Mesenchymal stem cell (in vitro differentiated cells and primary cell): ENCODE data around the gene NNMT.

Experiments used
- DNase-seq: peaks from one replicate; pipeline ENCODE4 v3.0.0-alpha.2; 2013
- H2AFZ ChIP-seq: one replicate; pipeline ENCODE4 v1.6.1; 2013; ENCODE audit warnings: low read depth, mild to moderate bottlenecking, control low read depth, inconsistent platforms, low read length, moderate library complexity
- H2AK5ac ChIP-seq: 2 replicates; pipeline ENCODE4 v1.6.1; 2013; ENCODE audit warnings: low read length, moderate library complexity, mild to moderate bottlenecking, inconsistent platforms; ENCODE audit not compliant: severe bottlenecking
- H2BK120ac ChIP-seq: one replicate; pipeline ENCODE4 v1.6.1; 2013; ENCODE audit warnings: low read depth, mild to moderate bottlenecking, inconsistent platforms, low read length, moderate library complexity
- H2BK12ac ChIP-seq, 2 experiments: one replicate each; pipeline ENCODE4 v1.6.1; 2013; ENCODE audit warnings: inconsistent platforms in 2 of 2, low read length in 2 of 2, mild to moderate bottlenecking in 2 of 2, moderate library complexity in 2 of 2, control low read depth in 1 of 2
- H2BK15ac ChIP-seq: one replicate; pipeline ENCODE4 v1.6.1; 2013; ENCODE audit warnings: mild to moderate bottlenecking, low read depth, inconsistent platforms; ENCODE audit not compliant: poor library complexity, severe bottlenecking
- H2BK5ac ChIP-seq: 2 replicates; pipeline ENCODE4 v1.6.1; 2013; ENCODE audit warnings: low read depth, mild to moderate bottlenecking, low read length, control low read depth, inconsistent platforms; ENCODE audit not compliant: poor library complexity, severe bottlenecking
- H3K14ac ChIP-seq, 2 experiments: one replicate each; pipeline ENCODE4 v1.6.1; 2013; ENCODE audit warnings: inconsistent platforms in 2 of 2, low read length in 2 of 2, control low read depth in 1 of 2, mild to moderate bottlenecking in 1 of 2, moderate library complexity in 1 of 2
- H3K18ac ChIP-seq, 2 experiments: one replicate each; pipeline ENCODE4 v1.6.1; 2013; ENCODE audit warnings: inconsistent platforms in 2 of 2, low read length in 2 of 2, control low read depth in 1 of 2, low read depth in 1 of 2, mild to moderate bottlenecking in 1 of 2
- H3K23ac ChIP-seq, 2 experiments: one replicate each; pipeline ENCODE4 v1.6.1; 2013; ENCODE audit warnings: inconsistent platforms in 2 of 2, low read length in 2 of 2, mild to moderate bottlenecking in 2 of 2, moderate library complexity in 2 of 2, control low read depth in 1 of 2
- H3K27ac ChIP-seq: 2 replicates; pipeline ENCODE4 v1.5.1; 2013; ENCODE audit warnings: mild to moderate bottlenecking, moderate library complexity, low read length, control low read depth, inconsistent platforms; ENCODE audit not compliant: poor library complexity, severe bottlenecking
- H3K27me3 ChIP-seq, 2 experiments: 2 replicates each; pipeline versions ENCODE4 v1.6.1 to v1.7.0; 2013; ENCODE audit warnings: low read length in 2 of 2, mild to moderate bottlenecking in 2 of 2, moderate library complexity in 2 of 2, control low read depth in 1 of 2, inconsistent platforms in 1 of 2; ENCODE audit not compliant: control insufficient read depth in 1 of 2, insufficient read depth in 1 of 2
- H3K36me3 ChIP-seq, 2 experiments: 2 replicates each; pipeline versions ENCODE4 v1.6.1 to v1.7.0; 2013; ENCODE audit warnings: low read length in 2 of 2, control low read depth in 1 of 2, inconsistent platforms in 1 of 2, low read depth in 1 of 2, mild to moderate bottlenecking in 1 of 2; ENCODE audit not compliant: insufficient read depth in 2 of 2, control insufficient read depth in 1 of 2
- H3K4ac ChIP-seq, 2 experiments: one replicate each; pipeline ENCODE4 v1.6.1; 2013; ENCODE audit warnings: inconsistent platforms in 2 of 2, low read length in 2 of 2, mild to moderate bottlenecking in 2 of 2, moderate library complexity in 2 of 2, control low read depth in 1 of 2, low read depth in 1 of 2
- H3K4me1 ChIP-seq: 2 replicates; pipeline ENCODE4 v1.6.1; 2013; ENCODE audit warnings: low read depth, low read length, control low read depth; ENCODE audit not compliant: control insufficient read depth, insufficient read depth
- H3K4me2 ChIP-seq: 2 replicates; pipeline ENCODE4 v1.6.1; 2013; ENCODE audit warnings: low read length, mild to moderate bottlenecking, inconsistent platforms; ENCODE audit not compliant: poor library complexity, severe bottlenecking
- H3K4me3 ChIP-seq, 2 experiments: 2 replicates each; pipeline versions ENCODE4 v1.5.1 to v1.7.0; 2013; ENCODE audit warnings: low read length in 2 of 2, mild to moderate bottlenecking in 2 of 2, control low read depth in 1 of 2, low read depth in 1 of 2; ENCODE audit not compliant: insufficient read depth in 1 of 2
- H3K79me1 ChIP-seq: replicated peaks from 2 replicates; pipeline ENCODE4 v1.6.1; 2013; ENCODE audit warnings: mild to moderate bottlenecking, control low read depth, low read length, inconsistent platforms; ENCODE audit not compliant: poor library complexity, severe bottlenecking
- H3K9ac ChIP-seq: 2 replicates; pipeline ENCODE4 v1.7.0; 2013; ENCODE audit warnings: mild to moderate bottlenecking, low read length, moderate library complexity
- H3K9me3 ChIP-seq: 2 replicates; pipeline ENCODE4 v1.7.0; 2013; ENCODE audit warnings: mild to moderate bottlenecking, low read length; ENCODE audit not compliant: control insufficient read depth
- H4K8ac ChIP-seq: one replicate; pipeline ENCODE4 v1.6.1; 2013; ENCODE audit warnings: inconsistent platforms, mild to moderate bottlenecking, low read length, moderate library complexity
- H4K91ac ChIP-seq: one replicate; pipeline ENCODE4 v1.6.1; 2013; ENCODE audit warnings: mild to moderate bottlenecking, low read length, inconsistent platforms
- WGBS: methylation state at CpG from one replicate; pipeline ENCODE4 v1.1.7; 2013; ENCODE audit warnings: mixed read lengths; 5-methylcytosine and 5-hydroxymethylcytosine counted together

The NNMT gene

GRCh38 chr11:114318361-114318760 lies 22.2 kb downstream of the NNMT start:
- H2BK12ac ChIP-seq = no peak overlapping the region
- no peak overlapping the region for H3K4ac ChIP-seq
- H3K18ac ChIP-seq = no peak overlapping the region
- H4K91ac ChIP-seq = no peak overlapping the region
- WGBS = 53% methylated on average over 4 of the region's 4 CpGs
- H3K4me3 ChIP-seq = no peak overlapping the region
- no peak for DNase-seq
- no peak overlapping the region for H3K27ac ChIP-seq
- no peak overlapping the region for H3K4me2 ChIP-seq
- H2BK120ac ChIP-seq = no peak overlapping the region
- no peak overlapping the region for H2AFZ ChIP-seq
- no peak overlapping the region for H3K14ac ChIP-seq
- no peak overlapping the region for H2BK15ac ChIP-seq
- H3K4me1 ChIP-seq = peaks cover 3% of the 10 kb centered on the region
- no peak overlapping the region for H4K8ac ChIP-seq
- H2AK5ac ChIP-seq = no peak overlapping the region
- H3K79me1 ChIP-seq = peaks cover 3% of the 10 kb centered on the region
- H3K9ac ChIP-seq = peak overlapping the region; percentile 85
- peaks cover 21 to 39% of the 10 kb centered on the region in 2 experiments for H3K36me3 ChIP-seq
- no peaks in the 10 kb centered on the region for H3K27me3 ChIP-seq
- H3K9me3 ChIP-seq = no peaks in the 10 kb centered on the region
- H2BK5ac ChIP-seq = no peak overlapping the region
- no peak overlapping the region for H3K23ac ChIP-seq

- H2BK120ac ChIP-seq = no peak overlapping the region
Observed at GRCh38 chr11:114319716-114320328, 23.6 kb downstream of the NNMT start.

GRCh38 chr11:114321621-114322257 lies 25.5 kb downstream of the NNMT start:
- Histone ChIP-seq H3K9ac (peak overlapping the region; percentile 76), H2BK5ac (no peak overlapping the region), H4K91ac (no peak overlapping the region), H3K14ac (no peak overlapping the region), H4K8ac (no peak overlapping the region), H3K18ac (no peak overlapping the region), H3K4me3 (peak overlapping the region in 1 of 2 experiments; percentile 14), H2BK15ac (no peak overlapping the region), H3K4me2 (no peak overlapping the region), H3K27ac (peak overlapping the region; percentile 27), H2AFZ (no peak overlapping the region), H3K36me3 (peaks cover 3 to 6% of the 10 kb centered on the region in 2 experiments), H2BK120ac (no peak overlapping the region), H3K27me3 (no peaks in the 10 kb centered on the region), H3K79me1 (peaks cover 3% of the 10 kb centered on the region), H3K4ac (no peak overlapping the region), H3K9me3 (no peaks in the 10 kb centered on the region), H2BK12ac (no peak overlapping the region), H3K4me1 (peaks cover 2% of the 10 kb centered on the region), H3K23ac (no peak overlapping the region), H2AK5ac (no peak overlapping the region)
- 80% methylated on average over 5 of the region's 6 CpGs for WGBS
- peak; percentile 81 for DNase-seq

More at GRCh38 chr11:114319716-114320328, 23.6 kb downstream of the NNMT start:
- Histone ChIP-seq H3K4me2 (peak overlapping the region; percentile 14), H3K4me1 (peaks cover 2% of the 10 kb centered on the region), H3K4me3 (no peak overlapping the region), H2BK12ac (no peak overlapping the region), H3K4ac (no peak overlapping the region), H3K9me3 (no peaks in the 10 kb centered on the region), H3K79me1 (peaks cover 3% of the 10 kb centered on the region), H2BK15ac (no peak overlapping the region), H3K9ac (peak overlapping the region; percentile 76), H2BK5ac (no peak overlapping the region), H4K8ac (peak overlapping the region; percentile 48), H3K27me3 (no peaks in the 10 kb centered on the region), H3K36me3 (peaks cover 11 to 25% of the 10 kb centered on the region in 2 experiments), H3K14ac (no peak overlapping the region), H3K27ac (no peak overlapping the region), H3K18ac (no peak overlapping the region), H2AK5ac (no peak overlapping the region), H4K91ac (no peak overlapping the region), H3K23ac (no peak overlapping the region), H2AFZ (no peak overlapping the region)
- 66% methylated on average over 5 of the region's 5 CpGs for WGBS
- no peak for DNase-seq

GRCh38 chr11:114322934-114323333 lies 26.7 kb downstream of the NNMT start:
- no peak overlapping the region for H3K4me3 ChIP-seq
- H3K27ac ChIP-seq = no peak overlapping the region
- no peak overlapping the region for H2BK12ac ChIP-seq
- DNase-seq = no peak
- no peak overlapping the region for H3K18ac ChIP-seq
- H3K4me1 ChIP-seq = peaks cover 2% of the 10 kb centered on the region
- no peak overlapping the region for H3K4me2 ChIP-seq
- no peak overlapping the region for H3K23ac ChIP-seq
- H3K9me3 ChIP-seq = no peaks in the 10 kb centered on the region
- H4K8ac ChIP-seq = no peak overlapping the region
- 96% methylated on average over 1 of the region's 2 CpGs for WGBS
- peaks cover 0 to 3% of the 10 kb centered on the region in 2 experiments for H3K36me3 ChIP-seq
- H3K79me1 ChIP-seq = no peaks in the 10 kb centered on the region
- no peak overlapping the region for H2AK5ac ChIP-seq
- H3K14ac ChIP-seq = no peak overlapping the region
- H2AFZ ChIP-seq = no peak overlapping the region
- no peak overlapping the region for H2BK5ac ChIP-seq
- H3K9ac ChIP-seq = peak overlapping the region; percentile 76
- H2BK15ac ChIP-seq = no peak overlapping the region
- H3K4ac ChIP-seq = no peak overlapping the region
- H4K91ac ChIP-seq = no peak overlapping the region
- no peak overlapping the region for H2BK120ac ChIP-seq
- H3K27me3 ChIP-seq = no peaks in the 10 kb centered on the region
